Endothelial cell of umbilical vein (primary cell): ENCODE data around the gene CCDC40. TPM values are rescaled to one million over a fixed set of nuclear protein-coding genes. Genes with fewer than 3 reads are reported as not detected.

Experiments
- BruUV-seq: library from RNA; stranded (reverse); fragments of 400-500 nt; replicated peaks from 2 replicates; lab custom pipeline; 2021; lab: Mats Ljungman, UMichigan
- CTCF ChIA-PET: fragments of 300-600, 350-600 bp; sonication (Branson Sonifier 250); formaldehyde crosslinking; loops from one replicate; lab custom pipeline; 2021; ENCODE audit warnings: antibody characterized with exemption, inconsistent platforms; lab: Charles Lee
- POLR2A ChIA-PET: fragments of 300-600, 350-600 bp; sonication (Branson Sonifier 250); formaldehyde crosslinking; loops from one replicate; lab custom pipeline; 2021; ENCODE audit warnings: antibody characterized with exemption, inconsistent platforms; lab: Charles Lee
- DNase-seq: peaks from one replicate; pipeline ENCODE4 v3.0.0-alpha.2; 2011; ENCODE audit warnings: low read depth, low spot score
- FAIRE-seq: peaks from 2 replicates; lab custom pipeline; 2011; peaks lifted over from hg19 to GRCh38; lab: Jason Lieb, UNC
- H2AFZ ChIP-seq: 2 replicates; pipeline ENCODE4 v1.6.0; 2012; ENCODE audit warnings: low read depth, low read length, control low read depth, inconsistent platforms
- H3K27ac ChIP-seq: 2 replicates; pipeline ENCODE4 v1.5.1; 2011; ENCODE audit warnings: low read depth, mild to moderate bottlenecking, control low read depth, low read length, moderate library complexity; ENCODE audit not compliant: insufficient read depth
- H3K27me3 ChIP-seq, 2 experiments: 2 replicates each; pipeline versions ENCODE4 v1.6.0 to v1.6.1; 2011; ENCODE audit warnings: low read length in 2 of 2, mixed read lengths in 1 of 2; ENCODE audit not compliant: control insufficient read depth in 2 of 2, insufficient read depth in 2 of 2
- H3K36me3 ChIP-seq, 2 experiments: 2 replicates in 1 of 2; 3 replicates in 1 of 2; pipeline ENCODE4 v1.5.1; 2011; ENCODE audit warnings: low read length in 2 of 2, mild to moderate bottlenecking in 1 of 2, moderate library complexity in 1 of 2; ENCODE audit not compliant: control insufficient read depth in 2 of 2, insufficient read depth in 2 of 2; ENCODE audit errors: extremely low read depth in 1 of 2
- H3K4me1 ChIP-seq: 3 replicates; pipeline ENCODE4 v1.5.1; 2011; ENCODE audit warnings: mild to moderate bottlenecking, low read length; ENCODE audit not compliant: control insufficient read depth, insufficient read depth; ENCODE audit errors: extremely low read depth
- H3K4me2 ChIP-seq: 2 replicates; pipeline ENCODE4 v1.6.1; 2011; ENCODE audit warnings: low read length, control low read depth, mixed read lengths; ENCODE audit not compliant: insufficient read depth
- H3K4me3 ChIP-seq, 3 experiments: fragments of 200-600 bp in 1 of 3; sonication (generic), shearing (Covaris generic) in 1 of 3; replicated peaks in 1 of 3; 2 replicates each; pipeline ENCODE4 v1.5.1; 2011 to 2016; ENCODE audit warnings: control low read depth in 3 of 3, low read length in 3 of 3, mild to moderate bottlenecking in 2 of 3, inconsistent platforms in 1 of 3, low read depth in 1 of 3, moderate library complexity in 1 of 3; ENCODE audit not compliant: insufficient read depth in 1 of 3
- H3K79me2 ChIP-seq: 2 replicates; pipeline ENCODE4 v1.6.0; 2012; ENCODE audit warnings: low read length, inconsistent platforms; ENCODE audit not compliant: control insufficient read depth, insufficient read depth
- H3K9ac ChIP-seq: replicated peaks from 2 replicates; pipeline ENCODE3; 2011; ENCODE audit warnings: low read length, control low read depth; ENCODE audit not compliant: insufficient read depth; ENCODE audit errors: extremely low read depth
- H3K9me1 ChIP-seq: replicated peaks from 3 replicates; pipeline ENCODE4 v1.6.0; 2011; ENCODE audit warnings: mild to moderate bottlenecking, low read length; ENCODE audit not compliant: control insufficient read depth, insufficient read depth; ENCODE audit errors: extremely low read depth
- H3K9me3 ChIP-seq: replicated peaks from 2 replicates; pipeline ENCODE4 v1.5.1; 2012; ENCODE audit warnings: low read length, inconsistent platforms; ENCODE audit not compliant: control insufficient read depth, insufficient read depth
- H4K20me1 ChIP-seq: replicated peaks from 2 replicates; pipeline ENCODE3; 2011; ENCODE audit warnings: mild to moderate bottlenecking, low read length; ENCODE audit not compliant: control insufficient read depth, insufficient read depth; ENCODE audit errors: extremely low read depth
- JUN ChIP-seq: IDR thresholded peaks from 2 replicates; pipeline ENCODE4 v1.6.1; 2011; ENCODE audit warnings: borderline replicate concordance, low read depth; ENCODE audit not compliant: insufficient read length, insufficient read depth
- MYC ChIP-seq: IDR thresholded peaks from one replicate; pipeline ENCODE4 v1.6.1; 2011; ENCODE audit warnings: mild to moderate bottlenecking, low read depth, low read length
- dilution Hi-C: fragments of 300-500 bp; cut with MboI; formaldehyde crosslinking; loops from one replicate; pipeline ENCODE4 v1.15.0; 2019; ENCODE audit warnings: low sequenced_read_pairs; ENCODE audit not compliant: extremely low pct_ligation_motif_present
- intact Hi-C: fragments of 100-400 bp; cut with micrococcal nuclease; formaldehyde crosslinking; loops from one replicate; pipeline ENCODE4 v1.10.0; 2022
- polyA plus RNA-seq, 4 experiments: library from polyadenylated mRNA; depleted of rRNA in 3 of 4; stranded (reverse) in 3 of 4; unstranded in 1 of 4; fragments of >200 nt; gene quantifications; 2 replicates each; pipeline versions ENCODE4 v1.2.1 to v1.2.3, GENCODE V29; 2011 to 2012; ENCODE audit warnings: missing spikeins in 1 of 4
- total RNA-seq: library from RNA; stranded (reverse); gene quantifications from 2 replicates; pipeline ENCODE4 v1.2.3, GENCODE V29; 2021
- TF ChIP-seq, protein P1 (sequence below), 2 donors: IDR thresholded peaks; 1 replicate in 1 of 2; 2 replicates in 1 of 2; pipeline ENCODE4 v1.5.1; 2011; ENCODE audit warnings: low read length in 2 of 2, mild to moderate bottlenecking in 2 of 2, moderate library complexity in 2 of 2, control low read depth in 1 of 2, inconsistent platforms in 1 of 2, low read depth in 1 of 2; ENCODE audit not compliant: insufficient read depth in 1 of 2; ENCODE audit errors: extremely low read depth in 1 of 2

The CCDC40 gene
- total and polyA plus RNA-seq, 2 donors (not counting 3 experiments of a cell fraction or from before 2014, with no cell fraction given) = 1.4 to 5.5 TPM

GRCh38 chr17:80109066-80109660 is 72.7 kb downstream of the CCDC40 start:
- DNase-seq (no peak), FAIRE-seq (no peak)
- H3K36me3 ChIP-seq = no peaks in the 10 kb centered on the region
- H3K79me2 ChIP-seq = no peaks in the 10 kb centered on the region
- dilution Hi-C loops (no loop called here), intact Hi-C loops (loop anchor here (10.0 kb wide), 1 partner anchor 256 kb away; no protein-coding TSS in a partner anchor)
- TF ChIP-seq MYC (no peak), JUN (no peak)
- TF ChIP-seq, protein P1, sequence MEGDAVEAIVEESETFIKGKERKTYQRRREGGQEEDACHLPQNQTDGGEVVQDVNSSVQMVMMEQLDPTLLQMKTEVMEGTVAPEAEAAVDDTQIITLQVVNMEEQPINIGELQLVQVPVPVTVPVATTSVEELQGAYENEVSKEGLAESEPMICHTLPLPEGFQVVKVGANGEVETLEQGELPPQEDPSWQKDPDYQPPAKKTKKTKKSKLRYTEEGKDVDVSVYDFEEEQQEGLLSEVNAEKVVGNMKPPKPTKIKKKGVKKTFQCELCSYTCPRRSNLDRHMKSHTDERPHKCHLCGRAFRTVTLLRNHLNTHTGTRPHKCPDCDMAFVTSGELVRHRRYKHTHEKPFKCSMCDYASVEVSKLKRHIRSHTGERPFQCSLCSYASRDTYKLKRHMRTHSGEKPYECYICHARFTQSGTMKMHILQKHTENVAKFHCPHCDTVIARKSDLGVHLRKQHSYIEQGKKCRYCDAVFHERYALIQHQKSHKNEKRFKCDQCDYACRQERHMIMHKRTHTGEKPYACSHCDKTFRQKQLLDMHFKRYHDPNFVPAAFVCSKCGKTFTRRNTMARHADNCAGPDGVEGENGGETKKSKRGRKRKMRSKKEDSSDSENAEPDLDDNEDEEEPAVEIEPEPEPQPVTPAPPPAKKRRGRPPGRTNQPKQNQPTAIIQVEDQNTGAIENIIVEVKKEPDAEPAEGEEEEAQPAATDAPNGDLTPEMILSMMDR (IDR thresholded peaks at IDR 0.05; ENCODE audit: extremely low read depth in 1 of 2, insufficient read depth in 1 of 2, low read depth in 1 of 2, low read length in 2 of 2) = no peak
- H3K9me1 ChIP-seq = no peaks in the 10 kb centered on the region
- no peak overlapping the region for H2AFZ ChIP-seq
- no peaks in the 10 kb centered on the region for H3K27me3 ChIP-seq
- CTCF ChIA-PET = interaction anchor here (1.3 kb wide), 1 partner anchor 15 kb away, joined by 3 read pairs; no protein-coding TSS in a partner anchor
- no TSS peak for BruUV-seq
- no peak overlapping the region for H3K4me2 ChIP-seq
- no peaks in the 10 kb centered on the region for H3K4me1 ChIP-seq
- H3K4me3 ChIP-seq = no peak overlapping the region
- POLR2A ChIA-PET = no interaction called here
- no peaks in the 10 kb centered on the region for H3K9me3 ChIP-seq
- no peak overlapping the region for H3K27ac ChIP-seq
- H3K9ac ChIP-seq = no peak overlapping the region
- H4K20me1 ChIP-seq = no peaks in the 10 kb centered on the region
